ENCODE data around the gene CCDC70.
"Not testable (repeated sequence)": the region's sequence is repeated elsewhere in the genome, so short reads cannot be mapped to it uniquely, and the experiment has no call there.

The CCDC70 gene

GRCh38 chr13:51895906-51896888, 34.4 kb downstream of the CCDC70 start:
- H3K27ac ChIP-seq = no peak overlapping the region
- peak; percentile 89 for TF ChIP-seq CTCF (conservative IDR thresholded peaks at IDR 0.05)
- TF ChIP-seq ZFX (IDR thresholded peaks at IDR 0.05) = no peak

GRCh38 chr13:51900471-51900870, 38.7 kb downstream of the CCDC70 start:
- no peak for TF ChIP-seq CTCF (conservative IDR thresholded peaks at IDR 0.05)
- TF ChIP-seq ZFX (IDR thresholded peaks at IDR 0.05) = no peak
- H3K27ac ChIP-seq = no peak overlapping the region

GRCh38 chr13:51902776-51903175, 41.0 kb downstream of the CCDC70 start:
- TF ChIP-seq ZFX (IDR thresholded peaks at IDR 0.05) (no peak), CTCF (conservative IDR thresholded peaks at IDR 0.05) (no peak)

GRCh38 chr13:51905787-51906186, 44.0 kb downstream of the CCDC70 start:
- TF ChIP-seq CTCF (conservative IDR thresholded peaks at IDR 0.05) = no peak
- TF ChIP-seq ZFX (IDR thresholded peaks at IDR 0.05) = no peak
- peak overlapping the region; percentile 56 for H3K27ac ChIP-seq

More at GRCh38 chr13:51902776-51903175, 41.0 kb downstream of the CCDC70 start:
- H3K27ac ChIP-seq = no peak overlapping the region

- H3K27ac ChIP-seq = peak overlapping the region; percentile 56
- TF ChIP-seq ZFX (IDR thresholded peaks at IDR 0.05) (no peak), CTCF (conservative IDR thresholded peaks at IDR 0.05) (no peak)
These were observed 44.8 kb downstream of the CCDC70 start for GRCh38 chr13:51906581-51906980.

GRCh38 chr13:51907040-51907732, 45.4 kb downstream of the CCDC70 start:
- peak overlapping the region; percentile 56 for H3K27ac ChIP-seq
- TF ChIP-seq ZFX (IDR thresholded peaks at IDR 0.05) (no peak), CTCF (conservative IDR thresholded peaks at IDR 0.05) (no peak)

GRCh38 chr13:51909265-51909664, 47.5 kb downstream of the CCDC70 start:
- not testable (repeated sequence) for H3K27ac ChIP-seq
